Hematopoietic multipotent progenitor cell (in vitro differentiated cells): ENCODE data around the gene NAB2. TPM values are rescaled to one million over a fixed set of nuclear protein-coding genes. Genes with fewer than 3 reads are reported as not detected.
"Not testable (repeated sequence)": the region's sequence is repeated elsewhere in the genome, so short reads cannot be mapped to it uniquely, and the experiment has no call there.

Experiments used
- DNase-seq, 3 donors: peaks; one replicate each; pipeline ENCODE4 v3.0.0-alpha.2; 2011 to 2015; ENCODE audit warnings: low read depth in 2 of 3, low spot score in 2 of 3
- total RNA-seq: library from RNA; depleted of rRNA; stranded (reverse); fragments of >200 nt; gene quantifications from one replicate; pipeline ENCODE4 v1.2.3, GENCODE V29; 2012

Gene NAB2
- total RNA-seq, 1 donor = 21.0 TPM

GRCh38 chr12:57109207-57110103 lies 20.5 kb downstream of the NAB2 start:
- DNase-seq = no peak

DNA sequence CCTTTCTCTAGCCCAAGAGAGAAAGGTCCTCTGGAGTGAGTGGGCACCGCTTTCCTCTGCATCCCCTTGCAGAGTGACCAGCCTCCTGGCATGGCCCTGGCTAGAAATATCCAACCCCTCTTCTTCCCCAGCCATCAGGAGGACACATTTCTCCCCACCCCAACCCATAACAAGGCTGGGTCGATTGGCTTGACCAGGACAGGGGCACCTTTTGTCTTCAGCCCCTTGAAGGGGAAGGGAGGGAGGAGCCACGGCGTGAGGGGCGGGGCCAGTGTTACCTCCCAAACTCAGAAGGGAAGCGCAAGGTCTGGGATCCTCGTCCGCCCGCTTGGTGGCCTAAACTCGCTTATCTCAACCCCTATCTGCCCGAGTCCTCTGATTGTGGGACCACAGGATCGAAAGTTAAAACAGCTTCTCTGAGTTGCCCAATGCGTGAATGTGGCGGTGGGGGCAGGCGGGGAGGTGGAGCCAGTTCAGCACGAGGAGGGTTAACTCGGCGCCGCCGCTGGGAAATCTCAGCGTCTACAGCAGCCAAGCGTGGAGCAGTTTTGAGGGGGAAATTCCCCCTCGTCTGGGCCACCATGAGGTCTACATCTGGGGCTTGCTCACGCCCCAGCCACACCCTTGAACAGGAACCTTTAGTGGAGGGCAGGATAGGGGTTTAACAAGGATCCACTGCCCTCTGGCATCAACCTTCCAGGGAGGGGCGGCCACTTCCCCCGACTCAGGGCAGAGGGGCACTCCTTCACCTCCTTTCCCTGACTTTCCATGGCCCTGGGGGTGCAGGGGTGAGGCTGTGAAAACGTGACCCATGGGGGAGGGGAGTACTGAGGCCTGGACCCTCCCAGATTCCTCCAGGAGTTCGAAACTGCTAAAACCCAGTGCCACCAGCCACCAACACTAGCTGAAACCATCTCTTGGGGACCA lies 21.5 kb downstream of the NAB2 start:
- DNase-seq = peak in 2 of 3 donors; percentile 58 to 63

- peak in 2 of 3 donors; percentile 90 to 95 for DNase-seq
Observed at GRCh38 chr12:57111031-57111734, 22.3 kb downstream of the NAB2 start, which contains the start of gene STAT6. Gene STAT6, minus strand, starts transcription at chr12:57111362. Its CDS starts 3,084 bp downstream, at chr12:57108278.

DNA sequence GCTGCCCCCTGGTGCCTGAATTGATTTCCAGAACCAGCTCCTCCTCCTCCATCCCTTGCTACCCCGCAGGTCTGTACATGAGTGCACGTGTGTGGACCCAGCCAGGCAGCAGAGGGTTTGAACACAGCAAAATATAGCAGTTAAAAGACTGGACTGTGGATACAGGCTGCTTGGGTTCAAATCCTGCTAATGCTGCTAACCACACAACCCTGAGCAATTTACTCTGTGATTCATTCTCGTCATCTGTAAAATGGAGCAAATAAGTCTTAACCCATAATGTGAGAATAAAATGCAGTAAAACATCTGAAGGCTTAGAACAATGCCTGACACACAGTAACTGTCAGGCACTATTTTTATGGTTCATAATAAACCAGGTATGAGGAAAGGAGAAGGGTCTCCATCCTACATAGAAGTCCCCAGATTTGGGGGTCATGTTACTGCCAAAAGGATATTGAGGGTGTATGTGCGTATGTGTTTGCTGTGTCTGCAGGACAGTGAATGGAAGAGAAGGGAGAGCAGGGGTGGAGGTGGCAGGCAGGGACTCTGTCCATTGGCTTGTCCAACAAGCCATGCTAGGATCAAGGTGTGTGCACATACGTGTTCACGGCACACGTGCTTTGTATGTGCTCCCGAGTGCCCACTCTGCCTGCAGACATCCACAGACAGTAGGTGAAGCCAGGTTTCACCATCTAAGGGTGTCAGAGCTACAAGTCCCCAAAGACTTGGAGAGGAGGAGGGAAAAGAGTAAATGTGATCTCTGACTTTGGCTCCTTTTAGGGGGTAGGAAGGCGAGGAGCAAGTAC lies 23.8 kb downstream of the NAB2 start:
- no peak for DNase-seq

DNA sequence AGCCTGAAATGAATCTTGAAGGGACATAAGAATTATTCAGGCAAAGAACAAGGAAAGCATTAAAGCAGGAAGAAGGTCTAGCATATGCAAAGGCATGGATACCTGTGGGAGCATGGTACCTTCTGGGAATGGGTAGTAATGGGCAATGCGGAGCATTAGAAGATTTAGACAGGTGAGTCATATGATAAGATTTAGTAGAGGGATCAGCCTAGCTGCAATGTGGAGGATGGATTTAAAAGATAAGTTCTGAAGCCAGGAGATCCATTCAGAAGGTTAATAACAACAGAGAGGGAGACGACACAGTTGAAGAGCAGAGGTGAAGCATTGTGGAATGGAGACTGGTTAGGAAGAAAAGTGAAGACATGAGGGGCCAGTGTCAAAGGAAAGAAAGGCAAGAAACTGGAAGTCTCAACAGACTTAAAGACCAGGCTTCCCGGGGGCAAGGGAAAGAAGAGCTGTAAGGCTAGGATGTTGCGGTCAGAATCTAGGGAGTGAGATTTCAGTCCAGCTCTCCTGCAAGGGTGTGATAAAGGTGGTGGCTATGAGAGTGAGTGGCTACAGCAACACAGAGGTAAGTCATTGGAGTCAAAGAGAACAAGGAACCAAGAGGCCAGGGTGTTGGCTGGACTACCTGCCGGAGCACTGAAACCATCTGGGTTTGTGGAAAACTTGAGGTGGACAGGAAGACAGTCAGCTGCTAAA lies 27.8 kb downstream of the NAB2 start:
- DNase-seq = no peak

DNA sequence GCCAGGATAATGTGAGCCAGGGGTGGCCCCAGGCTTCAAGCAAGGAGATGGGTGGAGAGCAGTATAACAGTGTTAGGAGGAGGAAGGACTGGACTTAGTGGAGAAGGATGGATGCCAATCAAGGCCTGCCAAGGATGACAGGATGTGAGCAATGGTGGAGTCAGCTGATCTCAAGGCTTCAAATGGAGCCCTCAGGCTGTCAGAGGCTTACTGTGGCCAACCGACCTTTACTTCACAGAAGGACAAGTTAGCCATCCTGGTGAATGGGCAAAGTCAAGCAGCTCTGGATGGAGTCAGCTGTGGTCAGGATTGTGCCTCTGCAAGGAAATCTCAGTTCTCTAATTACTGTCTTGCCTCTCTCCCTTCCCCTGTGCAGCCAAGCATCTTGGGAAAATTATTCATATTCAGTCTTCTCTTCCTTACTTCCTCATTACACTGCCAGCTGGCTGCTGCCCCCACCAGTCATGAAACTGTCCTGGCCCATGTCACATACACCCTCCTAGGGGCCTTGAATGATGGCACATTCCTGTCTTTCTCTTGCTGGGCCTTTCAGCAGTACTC lies 29.9 kb downstream of the NAB2 start:
- peak in 1 of 3 donors; percentile 32 for DNase-seq

GRCh38 chr12:57119294-57120085 lies 30.6 kb downstream of the NAB2 start:
- DNase-seq = no peak

DNA sequence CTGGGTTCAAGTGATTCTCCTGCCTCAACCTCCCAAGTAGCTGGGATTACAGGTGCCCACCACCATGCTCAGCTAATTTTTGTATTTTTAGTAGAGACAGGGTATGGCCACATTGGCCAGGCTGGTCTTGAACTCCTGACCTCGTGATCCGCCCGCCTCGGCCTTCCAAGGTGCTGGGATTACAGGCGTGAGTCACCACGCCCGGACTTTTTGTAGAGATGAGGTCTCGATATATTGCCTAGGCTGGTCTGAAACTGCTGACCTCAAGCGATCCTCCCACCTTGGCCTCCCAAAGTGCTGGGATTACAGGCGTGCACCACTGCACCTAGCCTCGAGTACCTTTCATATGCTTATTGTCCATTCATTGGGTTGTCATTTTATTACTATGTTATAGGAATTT lies 31.8 kb downstream of the NAB2 start:
- DNase-seq = not testable (repeated sequence)

DNA sequence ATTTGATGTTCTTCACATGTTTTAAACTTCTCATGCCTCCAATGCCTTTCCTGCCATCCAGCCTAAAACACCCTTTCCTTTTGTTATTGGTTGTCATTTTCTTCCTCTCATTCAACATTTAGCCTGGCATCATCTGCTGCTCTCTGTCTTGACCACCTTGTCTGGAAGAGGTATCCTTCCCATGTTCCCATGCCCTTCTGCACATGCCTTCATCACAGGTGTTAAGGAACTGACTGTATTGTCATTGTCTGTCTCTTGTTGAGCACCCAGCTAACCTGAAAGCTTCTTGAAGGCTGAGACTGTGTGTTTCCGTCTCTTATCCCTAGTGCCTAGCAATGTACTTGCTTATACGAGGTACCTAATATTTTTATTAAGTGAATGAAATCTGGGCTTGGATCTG lies 34.9 kb downstream of the NAB2 start:
- no peak for DNase-seq

GRCh38 chr12:57124261-57124877 lies 35.5 kb downstream of the NAB2 start:
- DNase-seq = peak; percentile 50 to 84 (median 63)

- DNase-seq = no peak
Observed at GRCh38 chr12:57126061-57126460, 37.1 kb downstream of the NAB2 start.

GRCh38 chr12:57126561-57126960 lies 37.6 kb downstream of the NAB2 start:
- no peak for DNase-seq

GRCh38 chr12:57127101-57127725 lies 38.3 kb downstream of the NAB2 start:
- DNase-seq = peak; percentile 22 to 55 (median 52)

- peak; percentile 60 to 79 (median 62) for DNase-seq
Observed at GRCh38 chr12:57127726-57128518, 39.0 kb downstream of the NAB2 start, which contains the start of gene LRP1. Gene LRP1, plus strand, starts transcription at chr12:57128483. Its CDS starts 482 bp downstream, at chr12:57128965.

- DNase-seq = no peak
Observed at GRCh38 chr12:57128519-57129247, 39.8 kb downstream of the NAB2 start.
